SK-N-SH treated with all-trans-retinoic acid at 6 μM for 48 hours (cell line): ENCODE results near the gene DESI1.
"Not testable (repeated sequence)": the region's sequence is repeated elsewhere in the genome, so short reads cannot be mapped to it uniquely, and the experiment has no call there.

Experiments
- ATAC-seq: fragments of 200-7000 bp; cut with Tn5 transposase; 3 replicates; pipeline ENCODE4 v1.9.1; 2020; ENCODE audit warnings: mild to moderate bottlenecking, moderate library complexity
- ARNTL ChIP-seq: fragments of 450-650 bp; formaldehyde crosslinking; IDR thresholded peaks from 2 replicates; pipeline ENCODE4 v1.5.0; 2020; ENCODE audit warnings: low read depth, mild to moderate bottlenecking, moderate library complexity, borderline replicate concordance
- CREB5 ChIP-seq: fragments of 250-450 bp; sonication (Bioruptor Pico); IDR thresholded peaks from 2 replicates; pipeline ENCODE4 v1.5.1; 2020; ENCODE audit warnings: low read depth, mild to moderate bottlenecking, moderate library complexity
- CSDC2 ChIP-seq: fragments of 250-450 bp; sonication (Bioruptor Pico); IDR thresholded peaks from 2 replicates; pipeline ENCODE4 v1.5.0; 2020; ENCODE audit warnings: mild to moderate bottlenecking, moderate library complexity
- CSRNP3 ChIP-seq: fragments of 250-450 bp; sonication (Bioruptor Pico); IDR thresholded peaks from 2 replicates; pipeline ENCODE4 v1.5.1; 2021; ENCODE audit warnings: mild to moderate bottlenecking, moderate library complexity
- ESRRG ChIP-seq: fragments of 250-450 bp; sonication (Bioruptor Pico); IDR thresholded peaks from 2 replicates; pipeline ENCODE4 v1.6.1; 2021; ENCODE audit warnings: mild to moderate bottlenecking
- ISL1 ChIP-seq: fragments of 250-450 bp; sonication (Bioruptor Pico); IDR thresholded peaks from 2 replicates; pipeline ENCODE4 v2.1.2; 2022; ENCODE audit warnings: mild to moderate bottlenecking, moderate library complexity
- OSR1 ChIP-seq: fragments of 250-450 bp; sonication (Bioruptor Pico); IDR thresholded peaks from 2 replicates; pipeline ENCODE4 v1.8.0; 2022; ENCODE audit warnings: moderate library complexity, mild to moderate bottlenecking, inconsistent platforms
- PATZ1 ChIP-seq: fragments of 250-450 bp; sonication (Bioruptor Pico); IDR thresholded peaks from 2 replicates; pipeline ENCODE4 v1.8.0; 2020; ENCODE audit warnings: mild to moderate bottlenecking, moderate library complexity, borderline replicate concordance
- POU6F1 ChIP-seq: fragments of 250-450 bp; sonication (Bioruptor Pico); IDR thresholded peaks from 2 replicates; pipeline ENCODE4 v1.8.0; 2021; ENCODE audit warnings: low read depth, mild to moderate bottlenecking, moderate library complexity, borderline replicate concordance
- PPARA ChIP-seq: fragments of 250-450 bp; sonication (Bioruptor Pico); IDR thresholded peaks from 2 replicates; pipeline ENCODE4 v1.5.0; 2020; ENCODE audit warnings: mild to moderate bottlenecking, borderline replicate concordance
- RARB ChIP-seq: fragments of 250-450 bp; sonication (Bioruptor Pico); IDR thresholded peaks from 2 replicates; pipeline ENCODE4 v1.8.0; 2021; ENCODE audit warnings: mild to moderate bottlenecking, moderate library complexity
- TCF4 ChIP-seq: fragments of 250-450 bp; sonication (Bioruptor Pico); IDR thresholded peaks from 2 replicates; pipeline ENCODE4 v1.8.0; 2021; ENCODE audit warnings: mild to moderate bottlenecking, moderate library complexity, borderline replicate concordance
- TOX ChIP-seq: fragments of 250-450 bp; sonication (Bioruptor Pico); IDR thresholded peaks from 2 replicates; pipeline ENCODE4 v1.8.0; 2021; ENCODE audit warnings: mild to moderate bottlenecking, moderate library complexity, borderline replicate concordance
- TSHZ2 ChIP-seq: fragments of 250-450 bp; sonication (Bioruptor Pico); IDR thresholded peaks from 2 replicates; pipeline ENCODE4 v1.5.0; 2020; ENCODE audit warnings: mild to moderate bottlenecking, moderate library complexity
- ZC3H10 ChIP-seq: fragments of 250-450 bp; sonication (Bioruptor Pico); IDR thresholded peaks from 2 replicates; pipeline ENCODE4 v1.5.1; 2021; ENCODE audit warnings: mild to moderate bottlenecking, moderate library complexity
- ZFP30 ChIP-seq: fragments of 450-650 bp; formaldehyde crosslinking; IDR thresholded peaks from 2 replicates; pipeline ENCODE4 v1.5.0; 2022; ENCODE audit warnings: mild to moderate bottlenecking, moderate library complexity
- ZNF565 ChIP-seq: fragments of 450-650 bp; formaldehyde crosslinking; conservative IDR thresholded peaks from 2 replicates; pipeline ENCODE4 v1.5.0; 2020; ENCODE audit warnings: low read depth, mild to moderate bottlenecking, moderate library complexity

The DESI1 gene

GRCh38 chr22:41596776-41597634 is 23.8 kb downstream of the DESI1 start:
- ATAC-seq, result peak; percentile 94
- TF ChIP-seq TOX (CRISPR knock-in tag) (no peak), PATZ1 (CRISPR knock-in tag) (no peak), RARB (no peak), ARNTL (CRISPR knock-in tag) (no peak), ZNF565 (CRISPR knock-in tag) (no peak), PPARA (CRISPR knock-in tag) (no peak), TSHZ2 (CRISPR knock-in tag) (no peak), ZC3H10 (CRISPR knock-in tag) (no peak), ZFP30 (no peak), CSDC2 (CRISPR knock-in tag) (no peak), ESRRG (CRISPR knock-in tag) (no peak), ISL1 (CRISPR knock-in tag) (no peak), CSRNP3 (no peak), CREB5 (CRISPR knock-in tag) (no peak)

GRCh38 chr22:41595703-41596102 is 25.1 kb downstream of the DESI1 start:
- TF ChIP-seq CSRNP3 (no peak), ESRRG (CRISPR knock-in tag) (no peak), OSR1 (CRISPR knock-in tag) (no peak)
- TF ChIP-seq, all 23 proteins: peak for 0

GRCh38 chr22:41593336-41593960 is 27.4 kb downstream of the DESI1 start:
- not testable (repeated sequence) for ATAC-seq

More at GRCh38 chr22:41595703-41596102, 25.1 kb downstream of the DESI1 start:
- ATAC-seq, result no peak

GRCh38 chr22:41589391-41590241 is 31.2 kb downstream of the DESI1 start, which contains the start of gene PMM1:
Gene PMM1, minus strand, starts transcription at chr22:41589840. Its CDS starts 35 bp downstream, at chr22:41589805.
- ATAC-seq, result peak; percentile 97
- TF ChIP-seq ISL1 (CRISPR knock-in tag), result no peak
- TF ChIP-seq ESRRG (CRISPR knock-in tag), result no peak
- no peak for TF ChIP-seq TOX (CRISPR knock-in tag)
- TF ChIP-seq ZFP30, result no peak
- no peak for TF ChIP-seq TSHZ2 (CRISPR knock-in tag)
- TF ChIP-seq POU6F1 (CRISPR knock-in tag), result no peak
- TF ChIP-seq CSDC2 (CRISPR knock-in tag), result no peak
- no peak for TF ChIP-seq TCF4 (CRISPR knock-in tag)
